HepG2 (cell line): ENCODE measurements around the gene TRIM54. TPM values are rescaled to one million over a fixed set of nuclear protein-coding genes. Genes with fewer than 3 reads are reported as not detected.

Experiments used
- ATF7-NPFF ChIP-seq: sonication (generic); formaldehyde crosslinking; IDR thresholded peaks from 2 replicates; pipeline ENCODE4 v1.8.1; 2023; ENCODE audit warnings: mild to moderate bottlenecking, low read depth, missing genetic modification reagents, moderate library complexity
- BHLHE40 ChIP-seq: IDR thresholded peaks from 2 replicates; pipeline ENCODE4 v1.6.1; 2011; ENCODE audit warnings: low read length, improper control_type of control experiment
- CC2D1A ChIP-seq: sonication (generic); formaldehyde crosslinking; IDR thresholded peaks from 2 replicates; pipeline ENCODE4 v1.8.1; 2023; ENCODE audit warnings: mild to moderate bottlenecking, missing genetic modification reagents
- ELF3 ChIP-seq: IDR thresholded peaks from 2 replicates; pipeline ENCODE4 v1.6.1; 2016; ENCODE audit warnings: missing genetic modification reagents, missing compliant biosample characterization
- ETV6 ChIP-seq: sonication (generic); formaldehyde crosslinking; conservative IDR thresholded peaks from 2 replicates; pipeline ENCODE4 v1.4.0; 2020; ENCODE audit warnings: missing genetic modification reagents
- FOXJ3 ChIP-seq: sonication (generic); formaldehyde crosslinking; IDR thresholded peaks from 2 replicates; pipeline ENCODE4 v1.4.0; 2020; ENCODE audit warnings: missing genetic modification reagents, mild to moderate bottlenecking, borderline replicate concordance
- FOXO1 ChIP-seq: sonication (generic); formaldehyde crosslinking; IDR thresholded peaks from 2 replicates; pipeline ENCODE4 v1.4.0; 2020; ENCODE audit warnings: missing genetic modification reagents
- KDM5B ChIP-seq: sonication (generic); formaldehyde crosslinking; IDR thresholded peaks from 2 replicates; pipeline ENCODE4 v1.4.0; 2020; ENCODE audit warnings: missing genetic modification reagents, mild to moderate bottlenecking, borderline replicate concordance
- NAIF1 ChIP-seq: sonication (generic); formaldehyde crosslinking; IDR thresholded peaks from 2 replicates; pipeline ENCODE4 v1.5.0; 2020; ENCODE audit warnings: mild to moderate bottlenecking, missing genetic modification reagents, borderline replicate concordance
- RFXANK ChIP-seq: IDR thresholded peaks from 2 replicates; pipeline ENCODE4 v1.6.1; 2016
- SNAPC2 ChIP-seq: sonication (generic); formaldehyde crosslinking; IDR thresholded peaks from 2 replicates; pipeline ENCODE4 v1.8.1; 2022; ENCODE audit warnings: mild to moderate bottlenecking, missing genetic modification reagents
- SP2 ChIP-seq: sonication (generic); formaldehyde crosslinking; IDR thresholded peaks from 2 replicates; pipeline ENCODE4 v1.5.1; 2020; ENCODE audit warnings: mild to moderate bottlenecking, missing genetic modification reagents
- SUZ12 ChIP-seq: fragments of 150-350 bp; IDR thresholded peaks from 2 replicates; pipeline ENCODE4 v1.6.1; 2014; ENCODE audit warnings: low read depth, low read length
- ZBTB1 ChIP-seq: sonication (generic); formaldehyde crosslinking; IDR thresholded peaks from 2 replicates; pipeline ENCODE4 v1.4.0; 2020; ENCODE audit warnings: missing genetic modification reagents, borderline replicate concordance
- ZNF17 ChIP-seq: sonication (generic); formaldehyde crosslinking; IDR thresholded peaks from 2 replicates; pipeline ENCODE4 v1.5.0; 2020; ENCODE audit warnings: mild to moderate bottlenecking, missing genetic modification reagents
- ZNF326 ChIP-seq: sonication (generic); formaldehyde crosslinking; IDR thresholded peaks from 2 replicates; pipeline ENCODE4 v1.4.0; 2020; ENCODE audit warnings: missing genetic modification reagents, borderline replicate concordance
- ZNF557 ChIP-seq: sonication (generic); formaldehyde crosslinking; IDR thresholded peaks from 2 replicates; pipeline ENCODE4 v1.4.0; 2020; ENCODE audit warnings: missing genetic modification reagents
- ZNF792 ChIP-seq: IDR thresholded peaks from 2 replicates; pipeline ENCODE4 v1.6.1; 2016
- ZSCAN22 ChIP-seq: sonication (generic); formaldehyde crosslinking; IDR thresholded peaks from 2 replicates; pipeline ENCODE4 v1.4.0; 2020; ENCODE audit warnings: mild to moderate bottlenecking, missing genetic modification reagents
- polyA plus RNA-seq, 8 experiments: library from polyadenylated mRNA; depleted of rRNA in 3 of 8; stranded (reverse) in 7 of 8; unstranded in 1 of 8; fragments of >200 nt; fragmentation: Illumina TruSeq in 4 of 8; extraction: Trizol in 4 of 8; gene quantifications; 2 replicates each; pipeline versions ENCODE4 v1.2.1 to v1.2.3, GENCODE V29; 2011 to 2016; ENCODE audit warnings: low read depth in 4 of 8, missing spikeins in 1 of 8, mixed read lengths in 1 of 8; ENCODE audit not compliant: insufficient read depth in 1 of 8
- total RNA-seq, 5 experiments: library from RNA; depleted of rRNA; stranded (reverse); fragments of >200 nt; fragmentation: Illumina TruSeq; extraction: Trizol; gene quantifications; 2 replicates each; pipeline ENCODE4 v1.2.3, GENCODE V29; 2016; ENCODE audit warnings: low read depth in 1 of 5
- TF ChIP-seq, protein P1 (sequence below): sonication (generic); formaldehyde crosslinking; IDR thresholded peaks from 2 replicates; pipeline ENCODE4 v1.4.0; 2020; ENCODE audit warnings: missing genetic modification reagents
- TF ChIP-seq, protein P2 (sequence below): sonication (generic); formaldehyde crosslinking; IDR thresholded peaks from 2 replicates; pipeline ENCODE4; 2020; ENCODE audit warnings: missing genetic modification reagents, mild to moderate bottlenecking, borderline replicate concordance
- TF ChIP-seq, protein P3 (sequence below): sonication (generic); formaldehyde crosslinking; IDR thresholded peaks from 2 replicates; pipeline ENCODE4 v1.5.0; 2020; ENCODE audit warnings: missing genetic modification reagents, mild to moderate bottlenecking, borderline replicate concordance
- TF ChIP-seq, protein P4 (sequence below): sonication (generic); formaldehyde crosslinking; IDR thresholded peaks from 2 replicates; pipeline ENCODE4 v1.4.0; 2020; ENCODE audit warnings: mild to moderate bottlenecking, missing genetic modification reagents

TRIM54 gene
- total and polyA plus RNA-seq, 2 of the 13 experiments (the other 11 are each of a cell fraction or from before 2014, with no cell fraction given): 0.07 to 0.13 TPM

DNA sequence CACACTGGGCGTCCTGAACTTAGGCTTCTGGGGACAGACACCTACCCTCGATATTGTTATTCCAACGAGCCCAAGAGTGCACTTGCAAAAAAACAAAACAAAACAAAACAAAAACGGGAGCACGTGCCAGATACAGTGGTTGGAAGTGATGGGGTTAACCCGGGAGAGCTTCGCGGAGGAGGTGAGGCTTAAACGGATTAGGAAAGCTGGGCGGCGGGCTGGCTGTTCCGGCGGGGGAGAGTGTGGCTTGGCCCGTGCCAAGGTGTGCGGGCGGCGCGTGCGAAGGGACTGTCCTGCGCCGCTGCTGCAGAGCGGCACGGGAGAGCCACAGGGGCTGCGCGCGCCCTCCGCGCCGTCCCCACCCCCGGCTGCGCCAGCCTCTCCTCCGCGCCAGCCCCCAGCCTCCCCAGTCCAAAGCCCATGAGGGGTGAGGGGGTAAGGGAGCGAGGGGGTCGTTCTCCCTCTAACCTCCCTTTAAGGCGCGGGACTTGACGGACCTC, 17.9 kb upstream of the TRIM54 start (continued):
- TF ChIP-seq BHLHE40 (peak; percentile 81), ZNF792 (CRISPR knock-in tag) (no peak), SP2 (CRISPR knock-in tag) (no peak), CC2D1A (no peak), ZSCAN22 (CRISPR knock-in tag) (no peak), ZNF17 (no peak), ATF7-NPFF (CRISPR knock-in tag) (no peak), FOXJ3 (CRISPR knock-in tag) (no peak), ZNF326 (CRISPR knock-in tag) (no peak), FOXO1 (CRISPR knock-in tag) (no peak), ETV6 (0 out of 2 replicates have a peak, but pooled peaks have one; percentile 13), ZNF557 (CRISPR knock-in tag) (no peak), SNAPC2 (CRISPR knock-in tag) (no peak), RFXANK (CRISPR knock-in tag) (no peak), KDM5B (0 out of 2 replicates have a peak, but pooled peaks have one; percentile 5), ELF3 (CRISPR knock-in tag) (no peak), NAIF1 (CRISPR knock-in tag) (no peak), SUZ12 (no peak), ZBTB1 (no peak)
- TF ChIP-seq, protein P1, sequence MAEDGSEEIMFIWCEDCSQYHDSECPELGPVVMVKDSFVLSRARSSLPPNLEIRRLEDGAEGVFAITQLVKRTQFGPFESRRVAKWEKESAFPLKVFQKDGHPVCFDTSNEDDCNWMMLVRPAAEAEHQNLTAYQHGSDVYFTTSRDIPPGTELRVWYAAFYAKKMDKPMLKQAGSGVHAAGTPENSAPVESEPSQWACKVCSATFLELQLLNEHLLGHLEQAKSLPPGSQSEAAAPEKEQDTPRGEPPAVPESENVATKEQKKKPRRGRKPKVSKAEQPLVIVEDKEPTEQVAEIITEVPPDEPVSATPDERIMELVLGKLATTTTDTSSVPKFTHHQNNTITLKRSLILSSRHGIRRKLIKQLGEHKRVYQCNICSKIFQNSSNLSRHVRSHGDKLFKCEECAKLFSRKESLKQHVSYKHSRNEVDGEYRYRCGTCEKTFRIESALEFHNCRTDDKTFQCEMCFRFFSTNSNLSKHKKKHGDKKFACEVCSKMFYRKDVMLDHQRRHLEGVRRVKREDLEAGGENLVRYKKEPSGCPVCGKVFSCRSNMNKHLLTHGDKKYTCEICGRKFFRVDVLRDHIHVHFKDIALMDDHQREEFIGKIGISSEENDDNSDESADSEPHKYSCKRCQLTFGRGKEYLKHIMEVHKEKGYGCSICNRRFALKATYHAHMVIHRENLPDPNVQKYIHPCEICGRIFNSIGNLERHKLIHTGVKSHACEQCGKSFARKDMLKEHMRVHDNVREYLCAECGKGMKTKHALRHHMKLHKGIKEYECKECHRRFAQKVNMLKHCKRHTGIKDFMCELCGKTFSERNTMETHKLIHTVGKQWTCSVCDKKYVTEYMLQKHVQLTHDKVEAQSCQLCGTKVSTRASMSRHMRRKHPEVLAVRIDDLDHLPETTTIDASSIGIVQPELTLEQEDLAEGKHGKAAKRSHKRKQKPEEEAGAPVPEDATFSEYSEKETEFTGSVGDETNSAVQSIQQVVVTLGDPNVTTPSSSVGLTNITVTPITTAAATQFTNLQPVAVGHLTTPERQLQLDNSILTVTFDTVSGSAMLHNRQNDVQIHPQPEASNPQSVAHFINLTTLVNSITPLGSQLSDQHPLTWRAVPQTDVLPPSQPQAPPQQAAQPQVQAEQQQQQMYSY (CRISPR knock-in tag): no peak
- TF ChIP-seq, protein P2, sequence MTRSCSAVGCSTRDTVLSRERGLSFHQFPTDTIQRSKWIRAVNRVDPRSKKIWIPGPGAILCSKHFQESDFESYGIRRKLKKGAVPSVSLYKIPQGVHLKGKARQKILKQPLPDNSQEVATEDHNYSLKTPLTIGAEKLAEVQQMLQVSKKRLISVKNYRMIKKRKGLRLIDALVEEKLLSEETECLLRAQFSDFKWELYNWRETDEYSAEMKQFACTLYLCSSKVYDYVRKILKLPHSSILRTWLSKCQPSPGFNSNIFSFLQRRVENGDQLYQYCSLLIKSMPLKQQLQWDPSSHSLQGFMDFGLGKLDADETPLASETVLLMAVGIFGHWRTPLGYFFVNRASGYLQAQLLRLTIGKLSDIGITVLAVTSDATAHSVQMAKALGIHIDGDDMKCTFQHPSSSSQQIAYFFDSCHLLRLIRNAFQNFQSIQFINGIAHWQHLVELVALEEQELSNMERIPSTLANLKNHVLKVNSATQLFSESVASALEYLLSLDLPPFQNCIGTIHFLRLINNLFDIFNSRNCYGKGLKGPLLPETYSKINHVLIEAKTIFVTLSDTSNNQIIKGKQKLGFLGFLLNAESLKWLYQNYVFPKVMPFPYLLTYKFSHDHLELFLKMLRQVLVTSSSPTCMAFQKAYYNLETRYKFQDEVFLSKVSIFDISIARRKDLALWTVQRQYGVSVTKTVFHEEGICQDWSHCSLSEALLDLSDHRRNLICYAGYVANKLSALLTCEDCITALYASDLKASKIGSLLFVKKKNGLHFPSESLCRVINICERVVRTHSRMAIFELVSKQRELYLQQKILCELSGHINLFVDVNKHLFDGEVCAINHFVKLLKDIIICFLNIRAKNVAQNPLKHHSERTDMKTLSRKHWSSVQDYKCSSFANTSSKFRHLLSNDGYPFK: no peak
- TF ChIP-seq, protein P3, sequence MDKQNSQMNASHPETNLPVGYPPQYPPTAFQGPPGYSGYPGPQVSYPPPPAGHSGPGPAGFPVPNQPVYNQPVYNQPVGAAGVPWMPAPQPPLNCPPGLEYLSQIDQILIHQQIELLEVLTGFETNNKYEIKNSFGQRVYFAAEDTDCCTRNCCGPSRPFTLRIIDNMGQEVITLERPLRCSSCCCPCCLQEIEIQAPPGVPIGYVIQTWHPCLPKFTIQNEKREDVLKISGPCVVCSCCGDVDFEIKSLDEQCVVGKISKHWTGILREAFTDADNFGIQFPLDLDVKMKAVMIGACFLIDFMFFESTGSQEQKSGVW: no peak
- TF ChIP-seq, protein P4, sequence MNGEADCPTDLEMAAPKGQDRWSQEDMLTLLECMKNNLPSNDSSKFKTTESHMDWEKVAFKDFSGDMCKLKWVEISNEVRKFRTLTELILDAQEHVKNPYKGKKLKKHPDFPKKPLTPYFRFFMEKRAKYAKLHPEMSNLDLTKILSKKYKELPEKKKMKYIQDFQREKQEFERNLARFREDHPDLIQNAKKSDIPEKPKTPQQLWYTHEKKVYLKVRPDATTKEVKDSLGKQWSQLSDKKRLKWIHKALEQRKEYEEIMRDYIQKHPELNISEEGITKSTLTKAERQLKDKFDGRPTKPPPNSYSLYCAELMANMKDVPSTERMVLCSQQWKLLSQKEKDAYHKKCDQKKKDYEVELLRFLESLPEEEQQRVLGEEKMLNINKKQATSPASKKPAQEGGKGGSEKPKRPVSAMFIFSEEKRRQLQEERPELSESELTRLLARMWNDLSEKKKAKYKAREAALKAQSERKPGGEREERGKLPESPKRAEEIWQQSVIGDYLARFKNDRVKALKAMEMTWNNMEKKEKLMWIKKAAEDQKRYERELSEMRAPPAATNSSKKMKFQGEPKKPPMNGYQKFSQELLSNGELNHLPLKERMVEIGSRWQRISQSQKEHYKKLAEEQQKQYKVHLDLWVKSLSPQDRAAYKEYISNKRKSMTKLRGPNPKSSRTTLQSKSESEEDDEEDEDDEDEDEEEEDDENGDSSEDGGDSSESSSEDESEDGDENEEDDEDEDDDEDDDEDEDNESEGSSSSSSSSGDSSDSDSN (CRISPR knock-in tag): peak; percentile 64; the same call in 1 of the 2 replicates
